ENCODE measurements around the gene TRMT112.

Gene TRMT112

DNA sequence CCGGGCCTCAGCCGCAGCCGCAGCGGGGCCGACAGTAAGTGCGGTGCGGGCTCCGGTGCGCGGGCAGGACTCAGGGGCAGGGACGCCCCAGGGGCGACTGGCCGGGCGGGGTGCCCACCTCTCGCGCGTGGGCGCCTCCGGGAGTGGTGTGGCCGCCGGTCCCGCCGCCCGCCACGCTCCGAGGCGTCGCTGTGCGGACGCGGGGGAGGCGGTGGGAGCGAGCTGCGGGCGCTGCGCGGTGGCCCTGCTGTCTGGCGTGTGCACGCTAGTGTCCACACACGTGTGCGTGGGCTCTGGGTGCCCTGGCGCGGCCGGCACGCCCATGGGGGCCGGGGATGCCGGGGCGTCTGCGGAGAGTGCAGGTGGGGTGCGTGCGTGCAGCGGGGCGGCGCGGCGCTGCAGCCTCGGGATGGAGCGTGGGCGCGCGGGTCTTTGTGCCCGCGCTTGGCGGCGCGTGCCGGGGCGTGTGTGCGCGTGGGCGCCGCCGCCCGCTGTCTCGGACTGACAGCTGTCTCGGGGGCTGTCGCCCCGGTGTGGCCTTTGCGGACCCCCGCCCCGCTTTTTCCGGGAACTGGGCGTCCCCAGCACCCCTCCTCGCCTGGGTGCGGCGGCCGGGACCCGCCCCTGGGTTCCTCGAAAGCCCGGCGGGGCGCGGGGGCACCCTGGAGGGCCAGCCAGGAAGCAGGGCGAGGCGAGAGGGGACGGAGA lies 25.5 kb downstream of the TRMT112 start:
- DNase-seq (ENCODE audit: low read depth) = no peak
- TF ChIP-seq, protein P1, sequence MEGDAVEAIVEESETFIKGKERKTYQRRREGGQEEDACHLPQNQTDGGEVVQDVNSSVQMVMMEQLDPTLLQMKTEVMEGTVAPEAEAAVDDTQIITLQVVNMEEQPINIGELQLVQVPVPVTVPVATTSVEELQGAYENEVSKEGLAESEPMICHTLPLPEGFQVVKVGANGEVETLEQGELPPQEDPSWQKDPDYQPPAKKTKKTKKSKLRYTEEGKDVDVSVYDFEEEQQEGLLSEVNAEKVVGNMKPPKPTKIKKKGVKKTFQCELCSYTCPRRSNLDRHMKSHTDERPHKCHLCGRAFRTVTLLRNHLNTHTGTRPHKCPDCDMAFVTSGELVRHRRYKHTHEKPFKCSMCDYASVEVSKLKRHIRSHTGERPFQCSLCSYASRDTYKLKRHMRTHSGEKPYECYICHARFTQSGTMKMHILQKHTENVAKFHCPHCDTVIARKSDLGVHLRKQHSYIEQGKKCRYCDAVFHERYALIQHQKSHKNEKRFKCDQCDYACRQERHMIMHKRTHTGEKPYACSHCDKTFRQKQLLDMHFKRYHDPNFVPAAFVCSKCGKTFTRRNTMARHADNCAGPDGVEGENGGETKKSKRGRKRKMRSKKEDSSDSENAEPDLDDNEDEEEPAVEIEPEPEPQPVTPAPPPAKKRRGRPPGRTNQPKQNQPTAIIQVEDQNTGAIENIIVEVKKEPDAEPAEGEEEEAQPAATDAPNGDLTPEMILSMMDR (IDR thresholded peaks at IDR 0.05; ENCODE audit: low read depth, low read length, missing control alignments) = no peak
- no peak overlapping the region for H3K4me3 ChIP-seq (ENCODE audit: low read depth, low read length)
- in situ Hi-C loops (cut with HindIII; ENCODE audit: low sequenced_read_pairs) = no loop called here

DNA sequence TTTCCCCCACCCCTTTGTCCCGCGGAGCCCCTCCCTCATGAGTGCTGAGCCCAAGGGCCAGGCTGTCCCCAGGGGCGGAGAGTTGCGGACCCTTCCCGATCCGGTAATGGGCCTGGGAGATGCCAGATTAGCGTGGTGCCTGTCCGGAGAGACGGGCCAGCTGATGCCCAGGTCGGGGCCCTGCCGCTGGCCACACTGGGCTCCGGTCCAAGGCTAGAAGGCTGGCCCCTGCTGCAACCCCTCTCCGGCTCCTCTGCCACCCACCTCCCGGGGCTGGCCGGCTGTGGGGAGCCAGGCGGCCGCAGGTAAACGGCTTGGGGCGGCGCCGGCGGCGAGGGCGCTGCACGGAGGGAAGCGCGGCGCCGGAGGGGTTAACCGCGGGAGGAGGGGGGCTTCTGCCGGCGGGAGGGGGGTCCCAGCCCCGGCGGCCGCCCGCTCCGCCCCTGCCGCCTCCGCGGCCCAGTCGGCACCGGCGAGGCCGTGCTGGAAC lies 26.1 kb downstream of the TRMT112 start, which contains the start of gene KCNK4:
KCNK4 (plus strand) TSS at position 41 of the 490 bp plus-strand sequence. CDS start 1,717 bp downstream, outside the sequence.
- in situ Hi-C loops (cut with HindIII; ENCODE audit: low sequenced_read_pairs) = no loop called here
- H3K4me3 ChIP-seq (ENCODE audit: low read depth, low read length) = no peak within 1 kb of the TSS
- DNase-seq (ENCODE audit: low read depth) = no peak
- TF ChIP-seq, protein P1 (IDR thresholded peaks at IDR 0.05; ENCODE audit: low read depth, low read length, missing control alignments) = no peak

GRCh38 chr11:64290352-64291261 lies 26.8 kb downstream of the TRMT112 start:
- TF ChIP-seq, protein P1 (IDR thresholded peaks at IDR 0.05; ENCODE audit: low read depth, low read length, missing control alignments) = no peak
- in situ Hi-C loops (cut with HindIII; ENCODE audit: low sequenced_read_pairs) = no loop called here
- no peak for DNase-seq (ENCODE audit: low read depth)
- H3K4me3 ChIP-seq (ENCODE audit: low read depth, low read length) = no peak overlapping the region

DNA sequence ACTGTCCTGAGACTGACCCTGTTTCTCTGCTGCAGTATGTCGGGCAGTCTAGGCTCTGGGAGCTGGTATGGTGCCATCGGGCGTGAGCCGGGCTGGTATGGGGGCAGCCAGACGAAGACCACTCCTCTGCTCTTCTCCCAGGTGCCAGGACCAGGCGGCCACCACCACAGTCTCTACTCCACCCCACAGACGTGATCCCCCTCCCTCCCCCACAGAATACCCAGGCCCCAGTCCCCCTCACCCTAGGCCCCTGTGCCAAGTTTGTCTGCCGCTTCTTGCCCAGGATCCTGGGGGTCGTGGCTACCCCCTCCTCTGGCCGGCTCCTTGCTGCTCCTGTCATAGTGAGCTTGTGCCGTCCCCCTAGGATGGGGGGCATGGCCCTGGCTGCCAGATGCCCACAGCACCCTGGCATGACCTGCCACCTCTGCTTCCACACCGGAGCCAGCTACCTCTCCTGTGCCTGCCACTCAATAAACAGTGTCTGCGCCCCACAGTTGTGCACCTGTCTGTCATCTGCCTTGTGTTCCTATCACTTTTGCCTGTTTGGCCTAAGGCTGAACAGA lies 28.3 kb downstream of the TRMT112 start:
- TF ChIP-seq, protein P1 (IDR thresholded peaks at IDR 0.05; ENCODE audit: low read depth, low read length, missing control alignments) = no peak
- DNase-seq (ENCODE audit: low read depth) = no peak
- in situ Hi-C loops (cut with HindIII; ENCODE audit: low sequenced_read_pairs) = no loop called here
- H3K4me3 ChIP-seq (ENCODE audit: low read depth, low read length) = no peak overlapping the region

- DNase-seq (ENCODE audit: low read depth) = no peak
- in situ Hi-C loops (cut with HindIII; ENCODE audit: low sequenced_read_pairs) = no loop called here
- TF ChIP-seq, protein P1 (IDR thresholded peaks at IDR 0.05; ENCODE audit: low read depth, low read length, missing control alignments) = no peak
- no peak overlapping the region for H3K4me3 ChIP-seq (ENCODE audit: low read depth, low read length)
Observed at GRCh38 chr11:64288353-64288750, 29.0 kb downstream of the TRMT112 start.

DNA sequence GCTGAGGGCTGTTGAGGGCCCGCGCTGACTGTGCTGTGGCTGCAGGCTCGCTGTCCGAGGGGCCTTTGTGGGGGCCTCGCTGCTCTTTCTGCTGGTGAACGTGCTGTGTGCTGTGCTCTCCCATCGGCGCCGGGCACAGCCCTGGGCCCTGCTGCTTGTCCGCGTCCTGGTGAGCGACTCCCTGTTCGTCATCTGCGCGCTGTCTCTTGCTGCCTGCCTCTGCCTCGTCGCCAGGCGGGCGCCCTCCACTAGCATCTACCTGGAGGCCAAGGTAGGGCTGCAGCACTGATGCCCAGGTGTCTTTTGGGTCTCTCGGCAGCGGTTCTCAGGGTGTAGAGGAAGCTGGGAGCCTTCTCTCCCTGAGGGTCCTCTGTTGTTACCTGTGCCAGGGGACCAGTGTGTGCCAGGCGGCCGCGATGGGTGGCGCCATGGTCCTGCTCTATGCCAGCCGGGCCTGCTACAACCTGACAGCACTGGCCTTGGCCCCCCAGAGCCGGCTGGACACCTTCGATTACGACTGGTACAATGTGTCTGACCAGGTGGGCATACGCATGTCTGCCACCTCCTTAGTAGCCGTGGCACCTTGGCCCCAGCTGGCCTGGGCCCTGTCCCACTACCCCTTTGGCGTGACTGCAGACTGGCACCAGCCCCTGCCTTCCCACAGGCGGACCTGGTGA lies 29.5 kb downstream of the TRMT112 start:
- TF ChIP-seq, protein P1 (IDR thresholded peaks at IDR 0.05; ENCODE audit: low read depth, low read length, missing control alignments) = no peak
- DNase-seq (ENCODE audit: low read depth) = no peak
- in situ Hi-C loops (cut with HindIII; ENCODE audit: low sequenced_read_pairs) = no loop called here

More for the DNA sequence above, 29.5 kb downstream of the TRMT112 start:
- H3K4me3 ChIP-seq (ENCODE audit: low read depth, low read length) = no peak overlapping the region
